A549 (cell line): ENCODE measurements around the gene ARHGEF3. TPM values are rescaled to one million over a fixed set of nuclear protein-coding genes. Genes with fewer than 3 reads are reported as not detected.

Experiments
- ATAC-seq, 2 experiments: fragments of 200-7000 bp in 1 of 2; fragments of >200 bp in 1 of 2; cut with Nextera tagmentation in 1 of 2; cut with Tn5 transposase in 1 of 2; 3 replicates each; pipeline versions ENCODE4 v1.8.0 to v1.9.1; 2018 to 2020; ENCODE audit warnings: mild to moderate bottlenecking in 1 of 2, moderate library complexity in 1 of 2
- CTCF ChIA-PET: fragments of 300-600 bp; sonication (Branson Sonifier 250); formaldehyde crosslinking; extraction: SDS; loops from one replicate; lab custom pipeline; 2021; ENCODE audit warnings: antibody characterized with exemption, inconsistent platforms; lab: Yijun Ruan, JAX
- POLR2A ChIA-PET: fragments of 350-600 bp; formaldehyde crosslinking; extraction: SDS; loops from one replicate; lab custom pipeline; 2021; ENCODE audit warnings: antibody characterized with exemption, inconsistent platforms; lab: Yijun Ruan, JAX
- DNase-seq, 2 experiments: peaks; one replicate each; pipeline versions ENCODE4 v3.0.0 to v3.0.0-alpha.2; 2011 to 2016; ENCODE audit warnings: low read depth in 1 of 2, low spot score in 1 of 2
- FAIRE-seq: peaks from 2 replicates; lab custom pipeline; 2011; peaks lifted over from hg19 to GRCh38; lab: Jason Lieb, UNC
- H3K27ac ChIP-seq, 2 experiments: fragments of >200 bp; sonication (Bioruptor Twin); formaldehyde crosslinking; 3 replicates each; pipeline ENCODE4 v1.5.1; 2016 to 2017
- H3K4me1 ChIP-seq: fragments of >200 bp; sonication (Bioruptor Twin); formaldehyde crosslinking; 3 replicates; pipeline ENCODE4 v1.6.1; 2016
- H3K4me2 ChIP-seq: fragments of >200 bp; sonication (Bioruptor Twin); formaldehyde crosslinking; 3 replicates; pipeline ENCODE4 v1.6.1; 2016
- H3K4me3 ChIP-seq: fragments of >200 bp; sonication (Bioruptor Twin); formaldehyde crosslinking; 3 replicates; pipeline ENCODE4 v1.5.1; 2016
- H3K9me3 ChIP-seq: fragments of >200 bp; sonication (Bioruptor Twin); formaldehyde crosslinking; 3 replicates; pipeline ENCODE4 v1.6.1; 2016
- BHLHE40 ChIP-seq: IDR thresholded peaks from 2 replicates; pipeline ENCODE4 v1.6.1; 2012; ENCODE audit warnings: low read depth, low read length, inconsistent platforms
- CHD2 ChIP-seq: fragments of 150-350 bp; IDR thresholded peaks from 2 replicates; pipeline ENCODE4 v1.6.1; 2014; ENCODE audit warnings: low read length; ENCODE audit not compliant: partially characterized antibody
- EHMT2 ChIP-seq: fragments of 200-600 bp; sonication (generic); IDR thresholded peaks from 2 replicates; pipeline ENCODE4 v1.6.1; 2016; ENCODE audit warnings: antibody characterized with exemption, low read depth, mild to moderate bottlenecking, moderate library complexity
- ESRRA ChIP-seq: fragments of 150-350 bp; IDR thresholded peaks from 2 replicates; pipeline ENCODE4 v1.6.1; 2014; ENCODE audit warnings: mild to moderate bottlenecking, low read length, borderline replicate concordance
- FOXS1 ChIP-seq: fragments of 250-450 bp; sonication (Bioruptor Pico); IDR thresholded peaks from 2 replicates; pipeline ENCODE4 v1.5.0; 2020; ENCODE audit warnings: mild to moderate bottlenecking, moderate library complexity
- GATA3 ChIP-seq: IDR thresholded peaks from 2 replicates; pipeline ENCODE4 v1.6.1; 2012; ENCODE audit warnings: borderline replicate concordance
- HDAC2 ChIP-seq: fragments of 200-600 bp; sonication (generic); IDR thresholded peaks from 2 replicates; pipeline ENCODE4 v1.6.1; 2016
- KDM5A ChIP-seq: fragments of 200-600 bp; sonication (generic); IDR thresholded peaks from 2 replicates; pipeline ENCODE4 v1.6.1; 2016; ENCODE audit warnings: antibody characterized with exemption, mild to moderate bottlenecking
- MAFK ChIP-seq: fragments of 450-650 bp; IDR thresholded peaks from 2 replicates; pipeline ENCODE4 v1.6.1; 2014; ENCODE audit not compliant: partially characterized antibody
- MAZ ChIP-seq: fragments of 150-350 bp; IDR thresholded peaks from 2 replicates; pipeline ENCODE4 v1.6.1; 2014; ENCODE audit warnings: antibody characterized with exemption, low read depth, low read length, borderline replicate concordance
- NPAS2 ChIP-seq: fragments of 250-450 bp; sonication (Bioruptor Pico); IDR thresholded peaks from 2 replicates; pipeline ENCODE4 v1.8.0; 2022; ENCODE audit warnings: mild to moderate bottlenecking, moderate library complexity, borderline replicate concordance
- PHF8 ChIP-seq: fragments of 200-600 bp; sonication (generic); IDR thresholded peaks from 2 replicates; pipeline ENCODE4 v1.6.1; 2016; ENCODE audit warnings: low read depth, mild to moderate bottlenecking, antibody characterized with exemption, moderate library complexity, borderline replicate concordance
- POLR2A ChIP-seq: IDR thresholded peaks from 2 replicates; pipeline ENCODE4 v1.6.1; 2012; ENCODE audit warnings: mild to moderate bottlenecking, low read length
- POLR2AphosphoS2 ChIP-seq: conservative IDR thresholded peaks from 2 replicates; pipeline ENCODE4 v1.6.1; 2012; ENCODE audit warnings: low read length, improper control_type of control experiment, inconsistent platforms
- RCOR1 ChIP-seq: fragments of 150-350 bp; IDR thresholded peaks from 2 replicates; pipeline ENCODE4 v1.6.1; 2014; ENCODE audit warnings: antibody characterized with exemption, low read length, low read depth
- SMC3 ChIP-seq: fragments of >200 bp; sonication (Bioruptor Twin); formaldehyde crosslinking; IDR thresholded peaks from 3 replicates; pipeline ENCODE4 v1.6.1; 2018; ENCODE audit warnings: inconsistent platforms
- TFCP2L1 ChIP-seq: fragments of 250-450 bp; sonication (Bioruptor Pico); IDR thresholded peaks from 2 replicates; pipeline ENCODE4 v1.5.0; 2021; ENCODE audit warnings: mild to moderate bottlenecking
- TP53 ChIP-seq: fragments of 250-450 bp; sonication (Bioruptor Pico); IDR thresholded peaks from 2 replicates; pipeline ENCODE4 v1.5.0; 2021; ENCODE audit warnings: mild to moderate bottlenecking, moderate library complexity
- ZC3H11A ChIP-seq: fragments of 450-650 bp; IDR thresholded peaks from 2 replicates; pipeline ENCODE4 v1.6.1; 2014; ENCODE audit warnings: antibody characterized with exemption, mild to moderate bottlenecking
- ZSCAN20 ChIP-seq: fragments of 250-450 bp; sonication (Bioruptor Pico); IDR thresholded peaks from 2 replicates; pipeline ENCODE4 v1.8.0; 2022; ENCODE audit warnings: mild to moderate bottlenecking, moderate library complexity
- WGBS: methylation state at CpG from one replicate; pipeline ENCODE4 v1.1.6; 2017; ENCODE audit errors: missing lambda C conversion rate; 5-methylcytosine and 5-hydroxymethylcytosine counted together
- polyA plus RNA-seq, 4 experiments: library from polyadenylated mRNA; depleted of rRNA in 3 of 4; stranded (reverse); fragments of >200 nt; fragmentation: RNase III in 1 of 4; extraction: RNeasy Plus Mini Kit Qiagen cat#74134 plus additional on column Dnase treatment in 1 of 4; gene quantifications; 2 replicates in 3 of 4; 3 replicates in 1 of 4; pipeline ENCODE4 v1.2.3, GENCODE V29; 2011 to 2017
- TF ChIP-seq, protein P1 (sequence below): fragments of 200-600 bp; sonication (generic); IDR thresholded peaks from 2 replicates; pipeline ENCODE4 v1.6.1; 2016; ENCODE audit warnings: antibody characterized with exemption, mild to moderate bottlenecking, moderate library complexity
- TF ChIP-seq, protein P2 (sequence below): fragments of 150-350 bp; IDR thresholded peaks from 2 replicates; pipeline ENCODE4 v1.6.1; 2014; ENCODE audit warnings: low read depth, mild to moderate bottlenecking, low read length

Gene ARHGEF3
- polyA plus RNA-seq, 2 of the 4 experiments (the other 2 are of a cell fraction): 7.3 to 10.6 TPM

DNA sequence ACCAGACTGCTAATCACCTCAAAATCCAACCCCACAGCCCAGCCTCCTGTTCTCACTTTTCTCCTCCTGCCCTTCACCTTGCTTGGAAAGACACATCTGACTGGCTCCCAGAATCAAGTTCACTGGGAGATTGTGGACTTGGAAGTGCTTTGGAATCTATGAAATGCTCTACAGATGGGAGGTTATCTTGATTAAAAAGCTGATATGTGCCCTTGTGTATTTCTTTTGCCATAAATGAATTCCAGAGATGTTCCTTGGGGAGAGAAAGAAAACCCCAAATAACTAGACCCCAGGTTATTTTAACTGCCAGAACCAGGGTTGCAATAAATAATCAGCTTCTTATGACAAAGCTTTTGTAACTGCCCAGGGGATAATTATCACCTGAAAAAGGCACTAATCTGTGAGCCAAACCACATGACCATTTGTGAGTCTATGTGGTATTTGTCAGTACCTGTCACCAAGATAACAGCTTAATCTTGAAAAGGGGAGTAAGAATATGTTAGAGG is 21.7 kb upstream of the ARHGEF3 start:
- Histone ChIP-seq H3K4me2 (no peak overlapping the region), H3K27ac (no peak overlapping the region), H3K4me3 (no peak overlapping the region), H3K9me3 (no peaks in the 10 kb centered on the region)
- POLR2A ChIA-PET: no interaction called here
- CTCF ChIA-PET: interaction anchor here (0.5 to 0.8 kb wide), 3 partner anchors 15 to 175 kb away, joined by 3 read pairs; no protein-coding TSS in a partner anchor
- no peak for TF ChIP-seq BHLHE40
- TF ChIP-seq POLR2AphosphoS2: no peak
- TF ChIP-seq RCOR1: no peak
- TF ChIP-seq, protein P1, sequence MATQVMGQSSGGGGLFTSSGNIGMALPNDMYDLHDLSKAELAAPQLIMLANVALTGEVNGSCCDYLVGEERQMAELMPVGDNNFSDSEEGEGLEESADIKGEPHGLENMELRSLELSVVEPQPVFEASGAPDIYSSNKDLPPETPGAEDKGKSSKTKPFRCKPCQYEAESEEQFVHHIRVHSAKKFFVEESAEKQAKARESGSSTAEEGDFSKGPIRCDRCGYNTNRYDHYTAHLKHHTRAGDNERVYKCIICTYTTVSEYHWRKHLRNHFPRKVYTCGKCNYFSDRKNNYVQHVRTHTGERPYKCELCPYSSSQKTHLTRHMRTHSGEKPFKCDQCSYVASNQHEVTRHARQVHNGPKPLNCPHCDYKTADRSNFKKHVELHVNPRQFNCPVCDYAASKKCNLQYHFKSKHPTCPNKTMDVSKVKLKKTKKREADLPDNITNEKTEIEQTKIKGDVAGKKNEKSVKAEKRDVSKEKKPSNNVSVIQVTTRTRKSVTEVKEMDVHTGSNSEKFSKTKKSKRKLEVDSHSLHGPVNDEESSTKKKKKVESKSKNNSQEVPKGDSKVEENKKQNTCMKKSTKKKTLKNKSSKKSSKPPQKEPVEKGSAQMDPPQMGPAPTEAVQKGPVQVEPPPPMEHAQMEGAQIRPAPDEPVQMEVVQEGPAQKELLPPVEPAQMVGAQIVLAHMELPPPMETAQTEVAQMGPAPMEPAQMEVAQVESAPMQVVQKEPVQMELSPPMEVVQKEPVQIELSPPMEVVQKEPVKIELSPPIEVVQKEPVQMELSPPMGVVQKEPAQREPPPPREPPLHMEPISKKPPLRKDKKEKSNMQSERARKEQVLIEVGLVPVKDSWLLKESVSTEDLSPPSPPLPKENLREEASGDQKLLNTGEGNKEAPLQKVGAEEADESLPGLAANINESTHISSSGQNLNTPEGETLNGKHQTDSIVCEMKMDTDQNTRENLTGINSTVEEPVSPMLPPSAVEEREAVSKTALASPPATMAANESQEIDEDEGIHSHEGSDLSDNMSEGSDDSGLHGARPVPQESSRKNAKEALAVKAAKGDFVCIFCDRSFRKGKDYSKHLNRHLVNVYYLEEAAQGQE: no peak
- TF ChIP-seq MAZ: no peak
- TF ChIP-seq, protein P2, sequence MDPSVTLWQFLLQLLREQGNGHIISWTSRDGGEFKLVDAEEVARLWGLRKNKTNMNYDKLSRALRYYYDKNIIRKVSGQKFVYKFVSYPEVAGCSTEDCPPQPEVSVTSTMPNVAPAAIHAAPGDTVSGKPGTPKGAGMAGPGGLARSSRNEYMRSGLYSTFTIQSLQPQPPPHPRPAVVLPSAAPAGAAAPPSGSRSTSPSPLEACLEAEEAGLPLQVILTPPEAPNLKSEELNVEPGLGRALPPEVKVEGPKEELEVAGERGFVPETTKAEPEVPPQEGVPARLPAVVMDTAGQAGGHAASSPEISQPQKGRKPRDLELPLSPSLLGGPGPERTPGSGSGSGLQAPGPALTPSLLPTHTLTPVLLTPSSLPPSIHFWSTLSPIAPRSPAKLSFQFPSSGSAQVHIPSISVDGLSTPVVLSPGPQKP: no peak
- TF ChIP-seq ESRRA: no peak
- no peak for TF ChIP-seq TFCP2L1 (CRISPR knock-in tag)
- TF ChIP-seq PHF8: no peak
- TF ChIP-seq KDM5A: no peak
- TF ChIP-seq GATA3: no peak
- TF ChIP-seq, all 56 proteins: peak for 0
- ATAC-seq (no peak), FAIRE-seq (no peak), DNase-seq (no peak)
- peaks cover 24% of the 10 kb centered on the region for H3K4me1 ChIP-seq

DNA sequence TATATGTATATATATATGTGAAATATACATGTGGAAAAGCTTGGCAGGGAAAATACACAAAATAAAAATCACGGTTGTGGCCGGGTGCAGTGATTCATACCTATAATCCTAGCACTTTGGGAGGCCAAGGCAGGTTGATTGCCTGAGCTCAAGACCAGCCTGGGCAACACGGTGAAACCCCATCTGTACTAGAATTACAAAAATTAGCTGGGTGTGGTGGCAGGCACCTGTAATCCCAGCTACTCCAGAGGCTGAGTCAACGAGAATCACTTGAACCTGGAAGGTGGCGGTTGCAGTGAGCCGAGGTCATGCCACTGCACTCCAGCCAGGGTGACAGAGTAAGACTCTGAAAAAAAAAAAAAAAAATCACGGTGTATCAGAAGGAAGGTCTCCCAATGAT is 20.8 kb upstream of the ARHGEF3 start:
- ChIA-PET CTCF (interaction anchor here (1.3 to 2.2 kb wide), 2 partner anchors 23 to 166 kb away, joined by 4 to 7 read pairs; no protein-coding TSS in a partner anchor), POLR2A (no interaction called here)
- FAIRE-seq: no peak
- Histone ChIP-seq H3K4me3 (no peak overlapping the region), H3K9me3 (no peaks in the 10 kb centered on the region), H3K4me1 (peaks cover 27% of the 10 kb centered on the region), H3K27ac (no peak overlapping the region), H3K4me2 (no peak overlapping the region)
- DNase-seq: no peak
- no peak for ATAC-seq
- WGBS: 74% methylated on average over 7 of the region's 7 CpGs
- no peak for TF ChIP-seq HDAC2

DNA sequence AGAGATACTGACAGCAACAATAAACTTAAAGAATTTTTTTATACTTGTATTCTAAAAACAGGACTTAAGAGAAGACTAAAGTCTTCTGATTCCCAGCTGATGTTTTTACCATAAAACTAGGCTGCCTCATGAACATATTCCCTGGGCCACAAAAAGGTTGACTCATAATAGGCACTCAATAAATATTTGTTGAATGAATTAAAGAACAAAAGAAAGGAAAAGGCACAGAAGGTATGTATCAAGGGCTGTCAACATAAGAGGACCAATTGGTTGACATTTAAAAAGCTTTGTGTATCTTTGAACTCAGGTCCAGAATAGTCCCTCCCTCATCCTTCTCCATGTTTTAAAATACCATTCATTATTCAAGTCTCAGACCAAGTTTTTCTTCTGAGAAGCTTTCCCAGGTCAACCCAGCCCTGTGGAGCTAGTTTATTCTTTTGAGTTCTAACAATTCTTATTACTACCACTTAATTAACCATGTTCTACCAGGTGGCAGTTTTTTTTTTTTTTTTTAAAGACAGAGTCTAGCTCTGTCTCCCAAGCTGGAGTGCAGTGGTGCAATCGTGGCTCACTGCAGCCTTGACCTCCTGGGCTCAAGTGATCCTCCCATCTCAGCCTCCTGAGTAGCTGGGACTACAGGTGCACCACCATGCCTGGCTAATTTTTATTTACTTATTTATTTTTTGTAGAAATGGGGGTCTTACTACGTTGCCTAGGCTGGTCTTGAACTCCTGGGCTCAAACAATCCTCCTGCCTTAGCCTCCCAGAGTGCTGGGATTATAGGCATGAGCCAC is 17.5 kb upstream of the ARHGEF3 start:
- Histone ChIP-seq H3K27ac (no peak overlapping the region), H3K4me3 (no peak overlapping the region), H3K4me1 (peaks cover 19% of the 10 kb centered on the region), H3K9me3 (no peaks in the 10 kb centered on the region), H3K4me2 (peak overlapping the region; percentile 44; the same call in 2 of the 3 replicates)
- ChIA-PET POLR2A (interaction anchor here (0.6 kb wide), 1 partner anchor 18 kb away, joined by 5 read pairs; the partner anchor contains the start of gene ARHGEF3), CTCF (interaction anchor here (0.5 to 1.9 kb wide), 7 partner anchors 12 to 169 kb away, joined by 3 to 7 read pairs (median 3); partner anchors contain the start of gene ARHGEF3)
- peak in 1 of 2 experiments; percentile 14 for DNase-seq
- TF ChIP-seq MAFK (no peak), ESRRA (no peak), EHMT2 (no peak), TP53 (CRISPR knock-in tag) (no peak), POLR2A (no peak), NPAS2 (no peak), CHD2 (no peak), SMC3 (no peak), PHF8 (no peak), ZSCAN20 (no peak), ZC3H11A (no peak), MAZ (no peak), FOXS1 (no peak)
- 69% methylated on average over 2 of the region's 2 CpGs for WGBS
- no peak for FAIRE-seq
- peak in 1 of 2 experiments; percentile 19; a peak in 1 of 6 replicates for ATAC-seq
